Activated T-cell treated with anti-CD3 and anti-CD28 coated beads, Interleukin-2, amount 50 U/mL, for 4 hours (primary cell): ENCODE measurements around the gene CFAP58. TPM values are rescaled to one million over a fixed set of nuclear protein-coding genes. Genes with fewer than 3 reads are reported as not detected.
A peak's percentile ranks its signal among the peaks of the same experiment; 100 is the strongest.

Source experiments
- ATAC-seq, 2 donors: fragments of 200-7000 bp; cut with Tn5 transposase; one replicate each; pipeline ENCODE4 v1.10.0; 2021
- DNase-seq: peaks from one replicate; pipeline ENCODE4 v3.0.0-alpha.2; 2020
- H3K27me3 Mint-ChIP-seq: one replicate; pipeline ENCODE4 v1.8.0; 2021; ENCODE audit warnings: low read depth, mixed read lengths
- H3K36me3 Mint-ChIP-seq: one replicate; pipeline ENCODE4 v1.8.0; 2022; ENCODE audit warnings: mixed read lengths; ENCODE audit not compliant: insufficient read depth
- H3K4me1 Mint-ChIP-seq: one replicate; pipeline ENCODE4 v1.8.0; 2021; ENCODE audit warnings: low read depth, mixed read lengths
- H3K4me3 Mint-ChIP-seq: one replicate; pipeline ENCODE4 v1.8.0; 2021; ENCODE audit warnings: mild to moderate bottlenecking, moderate library complexity, mixed read lengths
- H3K9me3 Mint-ChIP-seq: one replicate; pipeline ENCODE4 v1.8.0; 2021; ENCODE audit warnings: mixed read lengths
- total RNA-seq, 3 donors: library from RNA; stranded (reverse); gene quantifications; one replicate each; pipeline ENCODE4 v1.2.1, GENCODE V29; 2021

The CFAP58 gene
- total RNA-seq, 3 donors from 2014 or later, result not detected

DNA sequence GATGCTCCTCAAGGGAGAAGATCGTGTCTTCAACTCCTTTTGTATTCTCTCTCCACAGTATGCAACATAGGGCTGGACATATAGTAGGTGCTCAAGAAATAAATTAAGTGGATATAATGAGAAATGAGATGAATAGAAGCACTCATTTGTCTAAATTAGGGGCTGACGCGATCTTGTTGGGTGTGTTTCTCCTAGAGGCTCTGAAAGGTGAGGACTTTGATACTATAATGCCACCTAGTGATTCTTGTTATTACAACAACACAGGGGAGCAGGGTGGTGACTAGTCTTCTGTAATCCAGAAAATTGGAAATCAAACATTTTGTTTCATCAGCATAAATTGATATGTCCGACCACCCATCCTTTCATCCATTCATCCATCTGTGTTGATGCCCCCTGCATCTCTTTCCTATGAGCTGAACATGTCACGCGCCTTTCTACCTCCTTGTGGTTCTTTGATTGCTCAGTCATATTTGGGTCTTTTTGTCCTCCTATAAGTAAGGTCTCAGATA is 3.5 kb upstream of the CFAP58 start:
- H3K9me3 Mint-ChIP-seq, result peaks cover 4% of the 10 kb centered on the region
- H3K36me3 Mint-ChIP-seq, result no peaks in the 10 kb centered on the region
- ATAC-seq, result peak; percentile 56 to 70
- DNase-seq, result no peak
- no peak overlapping the region for H3K4me3 Mint-ChIP-seq
- H3K27me3 Mint-ChIP-seq, result no peaks in the 10 kb centered on the region
- peaks cover 11% of the 10 kb centered on the region for H3K4me1 Mint-ChIP-seq

DNA sequence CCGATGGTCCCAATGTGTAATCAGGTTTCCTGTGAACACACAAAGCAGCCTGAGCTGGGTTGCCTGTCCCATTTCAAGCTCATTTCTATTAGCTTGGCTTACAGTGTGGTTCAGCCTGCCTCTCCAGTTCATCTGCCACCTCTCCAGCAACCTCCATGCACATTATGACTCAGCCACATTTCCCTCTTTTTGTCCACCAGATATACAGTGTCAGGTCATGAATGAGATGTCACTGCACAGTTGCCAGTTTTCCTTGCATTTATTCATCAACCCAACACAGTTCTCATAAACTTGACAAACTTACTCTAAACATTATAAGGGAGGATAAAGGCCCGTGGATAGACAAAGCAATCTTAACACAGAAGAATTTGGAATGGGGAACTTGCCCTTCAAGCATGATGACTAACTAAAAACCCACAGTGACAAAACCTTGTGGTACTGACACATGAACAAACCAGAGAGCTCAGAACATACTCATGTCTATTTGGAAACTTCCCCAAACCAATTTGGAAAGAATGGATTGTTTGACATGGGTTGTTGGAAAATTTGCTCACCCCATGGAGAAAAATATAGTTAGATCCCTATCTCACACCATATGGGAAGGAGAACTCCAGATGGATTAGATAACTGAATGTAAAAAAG is 2.5 kb upstream of the CFAP58 start:
- peaks cover 4% of the 10 kb centered on the region for H3K4me1 Mint-ChIP-seq

DNA sequence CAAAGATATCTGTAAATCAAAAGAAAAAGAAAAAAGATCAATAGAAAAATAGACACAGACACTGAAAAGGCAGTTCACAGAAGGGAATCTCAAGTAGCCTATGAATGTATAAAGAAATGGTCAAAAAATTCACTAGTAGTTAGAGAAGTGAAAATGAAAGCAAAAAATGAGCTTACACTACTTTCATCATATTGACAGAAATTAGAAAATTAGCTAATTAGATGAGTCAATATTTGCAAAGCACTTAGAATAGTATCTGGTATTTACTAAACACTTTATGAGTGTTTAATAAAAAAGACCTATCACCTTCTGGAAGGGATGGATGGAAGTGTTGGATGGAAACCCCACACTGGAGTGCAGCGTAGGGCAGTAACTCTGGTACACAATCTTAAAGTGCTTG is 1.7 kb upstream of the CFAP58 start:
- Mint-ChIP-seq H3K4me3 (peak overlapping the region; percentile 41), H3K9me3 (no peaks in the 10 kb centered on the region), H3K4me1 (peaks cover under 1% of the 10 kb centered on the region), H3K27me3 (no peaks in the 10 kb centered on the region), H3K36me3 (no peaks in the 10 kb centered on the region)
- no peak for ATAC-seq
- no peak for DNase-seq

More for the DNA sequence above, 2.5 kb upstream of the CFAP58 start:
- H3K4me3 Mint-ChIP-seq, result peak overlapping the region; percentile 64
- ATAC-seq (peak; percentile 47 to 64), DNase-seq (no peak)
- no peaks in the 10 kb centered on the region for H3K27me3 Mint-ChIP-seq
- H3K36me3 Mint-ChIP-seq, result no peaks in the 10 kb centered on the region
- no peaks in the 10 kb centered on the region for H3K9me3 Mint-ChIP-seq

DNA sequence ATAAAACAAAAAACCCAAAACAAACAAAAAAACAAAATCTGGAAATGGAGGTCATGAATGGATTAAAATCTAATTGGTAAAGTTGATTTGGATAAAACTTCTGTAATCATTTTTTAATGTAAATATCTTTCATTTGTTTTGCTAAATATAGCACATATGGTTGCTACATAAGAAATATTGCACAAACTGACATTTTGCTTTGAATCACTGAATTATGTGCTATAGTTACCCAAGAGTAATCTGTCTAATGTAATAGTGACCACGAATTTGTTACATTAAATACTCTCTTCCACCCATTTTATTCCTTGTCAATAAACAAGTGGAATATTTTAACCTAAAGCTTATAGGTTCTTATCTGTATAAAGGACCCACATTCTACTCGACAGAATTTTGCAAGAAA is 6.2 kb downstream of the CFAP58 start:
- DNase-seq (no peak), ATAC-seq (no peak)
- Mint-ChIP-seq H3K9me3 (no peaks in the 10 kb centered on the region), H3K4me1 (no peaks in the 10 kb centered on the region), H3K36me3 (no peaks in the 10 kb centered on the region), H3K4me3 (no peak overlapping the region), H3K27me3 (peaks cover 5% of the 10 kb centered on the region)

DNA sequence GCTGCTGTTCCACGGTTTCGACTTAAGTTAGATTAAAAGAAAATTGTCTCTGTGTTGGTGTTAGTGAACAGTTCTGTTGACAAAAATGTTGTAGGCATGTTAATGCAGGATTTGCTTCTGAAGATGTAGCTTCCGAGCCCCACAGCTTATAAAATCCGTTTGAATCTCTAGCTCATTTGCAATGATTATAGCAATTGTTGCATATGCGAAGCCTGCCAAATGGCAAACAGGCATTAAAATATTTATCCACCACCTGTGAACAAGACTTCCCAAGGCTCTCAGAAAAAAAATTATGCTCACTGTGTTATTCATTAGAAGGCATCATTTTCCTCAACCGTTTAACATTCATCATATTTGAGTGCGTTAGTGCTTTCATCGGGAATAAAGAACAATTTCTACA is 14.3 kb downstream of the CFAP58 start:
- peaks cover 29% of the 10 kb centered on the region for H3K27me3 Mint-ChIP-seq

DNA sequence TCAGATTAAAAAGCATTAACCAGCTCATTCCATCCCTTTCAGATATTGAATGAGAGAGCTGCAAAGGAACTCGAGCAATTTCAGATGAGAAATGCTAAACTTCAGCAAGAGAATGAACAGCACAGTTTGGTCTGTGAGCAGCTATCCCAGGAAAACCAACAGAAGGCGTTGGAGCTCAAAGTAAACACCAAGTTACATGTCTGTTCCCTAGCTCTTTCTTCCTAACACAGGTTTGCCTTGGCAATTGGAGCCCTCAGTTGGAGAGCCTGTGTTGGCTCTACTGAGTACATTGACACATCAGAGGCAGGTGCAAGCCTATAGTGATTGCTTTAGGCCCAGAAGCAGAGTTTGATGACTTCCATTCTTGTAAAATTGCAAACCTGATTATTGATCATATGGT is 14.7 kb downstream of the CFAP58 start:
- H3K27me3 Mint-ChIP-seq, result peaks cover 30% of the 10 kb centered on the region
- no peak overlapping the region for H3K4me3 Mint-ChIP-seq
- no peaks in the 10 kb centered on the region for H3K9me3 Mint-ChIP-seq
- DNase-seq (no peak), ATAC-seq (no peak)
- H3K36me3 Mint-ChIP-seq, result no peaks in the 10 kb centered on the region
- no peaks in the 10 kb centered on the region for H3K4me1 Mint-ChIP-seq

More for the DNA sequence above, 14.3 kb downstream of the CFAP58 start:
- H3K9me3 Mint-ChIP-seq, result no peaks in the 10 kb centered on the region
- no peak overlapping the region for H3K4me3 Mint-ChIP-seq
- H3K4me1 Mint-ChIP-seq, result no peaks in the 10 kb centered on the region
- no peak for DNase-seq
- ATAC-seq, result no peak
- no peaks in the 10 kb centered on the region for H3K36me3 Mint-ChIP-seq

DNA sequence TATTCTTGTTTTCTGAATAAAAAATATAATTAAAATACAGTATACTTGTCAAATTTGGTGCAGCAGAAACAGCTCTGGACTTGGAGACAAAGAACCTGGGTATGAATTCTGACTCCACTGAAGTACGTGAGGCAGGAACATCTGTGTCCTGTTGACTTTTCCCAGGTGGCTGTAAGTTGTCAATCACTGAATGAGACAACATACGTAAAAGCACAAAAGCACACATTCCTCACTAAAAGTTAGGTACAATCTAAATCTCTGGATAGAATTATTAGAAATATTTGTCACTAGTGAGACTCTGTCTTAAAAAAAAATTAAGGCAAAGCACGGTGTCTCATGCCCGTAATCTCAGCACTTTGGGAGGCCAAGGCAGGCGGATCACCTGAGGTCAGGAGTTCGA is 18.1 kb downstream of the CFAP58 start:
- Mint-ChIP-seq H3K9me3 (no peaks in the 10 kb centered on the region), H3K27me3 (peaks cover 29% of the 10 kb centered on the region), H3K4me1 (no peaks in the 10 kb centered on the region), H3K36me3 (no peaks in the 10 kb centered on the region), H3K4me3 (no peak overlapping the region)
- ATAC-seq, result no peak
- no peak for DNase-seq

DNA sequence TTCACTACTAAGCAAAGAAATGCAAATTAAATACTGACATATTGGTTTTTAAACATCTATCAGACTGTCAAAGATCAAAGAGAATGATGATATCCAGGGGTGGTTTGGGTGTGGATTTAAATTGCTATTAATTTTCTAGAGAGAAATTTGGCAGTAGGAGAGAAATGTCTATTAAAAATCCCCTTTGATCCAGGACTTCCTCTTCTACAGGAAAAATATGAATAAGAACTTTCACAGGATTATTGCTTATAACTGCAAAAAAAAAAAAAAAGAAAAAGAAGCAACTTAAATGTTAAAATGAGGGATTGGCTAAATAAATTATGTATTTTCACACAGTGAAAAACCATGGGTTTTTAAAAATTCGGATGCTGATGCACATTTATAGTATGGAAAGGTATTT is 21.0 kb downstream of the CFAP58 start:
- ATAC-seq, result no peak
- H3K4me1 Mint-ChIP-seq, result no peaks in the 10 kb centered on the region
- H3K36me3 Mint-ChIP-seq, result no peaks in the 10 kb centered on the region
- H3K4me3 Mint-ChIP-seq, result no peak overlapping the region
- H3K9me3 Mint-ChIP-seq, result no peaks in the 10 kb centered on the region
- DNase-seq, result no peak
- peaks cover 23% of the 10 kb centered on the region for H3K27me3 Mint-ChIP-seq

DNA sequence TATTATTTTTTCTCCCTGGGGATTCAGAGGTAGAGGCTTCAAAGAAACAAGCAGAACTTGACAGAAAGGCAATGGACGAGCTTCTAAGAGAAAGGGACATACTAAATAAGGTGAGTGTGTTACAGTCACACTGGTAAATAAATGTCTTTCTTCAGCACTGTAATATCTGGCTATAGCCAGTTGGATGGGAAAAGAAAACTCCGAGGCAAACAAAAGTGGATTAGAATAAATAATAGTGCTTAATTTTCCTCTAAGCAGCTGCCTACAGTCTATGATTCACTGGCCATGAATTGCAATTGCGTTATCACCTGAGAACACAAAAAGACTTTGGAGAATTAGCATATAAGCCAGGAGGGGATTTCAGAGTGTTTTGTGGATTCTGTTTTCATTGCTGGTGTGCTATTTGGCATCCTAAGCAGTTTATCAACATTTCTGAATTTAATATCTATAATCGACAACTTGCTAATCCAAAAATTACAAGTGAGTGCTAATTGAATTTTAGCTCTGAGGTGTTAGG is 23.2 kb downstream of the CFAP58 start:
- Mint-ChIP-seq H3K4me3 (no peak overlapping the region), H3K9me3 (no peaks in the 10 kb centered on the region), H3K36me3 (no peaks in the 10 kb centered on the region), H3K27me3 (peaks cover 16% of the 10 kb centered on the region), H3K4me1 (no peaks in the 10 kb centered on the region)
- ATAC-seq (no peak), DNase-seq (no peak)

DNA sequence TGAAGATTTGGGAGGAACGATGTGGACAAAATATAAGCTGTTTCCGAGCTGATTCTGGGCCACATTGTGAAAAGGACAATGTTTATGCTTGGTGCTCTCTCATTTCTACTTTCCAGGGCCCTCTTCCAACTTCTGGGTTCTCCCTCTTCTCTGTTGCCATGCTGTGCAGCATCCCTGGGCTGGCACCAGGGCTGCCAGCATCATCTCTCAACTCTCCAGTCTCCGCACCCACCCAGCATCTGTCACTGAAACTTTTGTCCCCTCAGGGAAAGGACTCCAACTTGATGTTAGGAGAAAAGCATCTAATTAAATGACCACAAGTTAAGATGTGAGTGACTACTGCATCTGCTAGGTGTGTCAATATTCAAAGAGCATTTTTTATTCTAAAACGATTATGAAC is 26.7 kb downstream of the CFAP58 start:
- Mint-ChIP-seq H3K27me3 (peaks cover 13% of the 10 kb centered on the region), H3K4me1 (no peaks in the 10 kb centered on the region), H3K36me3 (no peaks in the 10 kb centered on the region), H3K4me3 (no peak overlapping the region), H3K9me3 (no peaks in the 10 kb centered on the region)
- DNase-seq (no peak), ATAC-seq (no peak)

DNA sequence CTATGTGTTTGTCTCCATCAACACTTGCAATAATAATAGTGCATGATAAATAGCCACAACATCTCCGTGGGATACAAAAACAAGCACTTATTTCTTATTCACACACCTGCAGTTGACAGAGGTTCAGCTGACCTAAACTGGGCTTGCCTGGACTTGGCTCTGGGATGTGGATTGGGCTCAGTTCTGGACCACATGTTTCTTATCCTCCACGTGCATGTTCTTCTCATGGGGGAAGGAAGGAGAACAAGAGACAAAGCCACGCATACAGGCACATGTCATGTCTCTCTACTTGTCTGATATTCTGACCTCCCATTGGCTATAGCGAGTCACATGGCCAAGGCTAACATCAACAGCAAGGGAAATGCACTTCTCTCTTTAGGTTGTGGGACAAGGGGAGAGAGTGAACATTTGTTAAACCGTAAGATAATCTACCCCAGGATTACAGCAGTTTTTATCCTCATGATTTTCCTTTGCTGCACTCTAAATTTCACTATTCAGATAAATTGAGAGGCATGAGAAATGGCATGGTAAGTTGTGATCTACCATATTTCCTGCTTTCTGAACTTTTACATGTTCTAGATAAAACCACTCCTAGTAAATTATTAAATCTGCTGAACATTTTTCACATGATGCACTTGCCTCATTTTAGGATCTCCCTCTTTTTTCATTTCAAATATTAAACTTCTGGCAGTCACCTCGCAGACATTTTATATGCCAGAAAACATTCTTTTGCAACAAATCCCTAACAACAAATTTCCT is 33.7 kb downstream of the CFAP58 start:
- H3K9me3 Mint-ChIP-seq, result no peaks in the 10 kb centered on the region
- no peak overlapping the region for H3K4me3 Mint-ChIP-seq
- no peak for DNase-seq
- H3K27me3 Mint-ChIP-seq, result peaks cover 11% of the 10 kb centered on the region
- no peak for ATAC-seq
- H3K36me3 Mint-ChIP-seq, result no peaks in the 10 kb centered on the region
- H3K4me1 Mint-ChIP-seq, result peaks cover 13% of the 10 kb centered on the region

DNA sequence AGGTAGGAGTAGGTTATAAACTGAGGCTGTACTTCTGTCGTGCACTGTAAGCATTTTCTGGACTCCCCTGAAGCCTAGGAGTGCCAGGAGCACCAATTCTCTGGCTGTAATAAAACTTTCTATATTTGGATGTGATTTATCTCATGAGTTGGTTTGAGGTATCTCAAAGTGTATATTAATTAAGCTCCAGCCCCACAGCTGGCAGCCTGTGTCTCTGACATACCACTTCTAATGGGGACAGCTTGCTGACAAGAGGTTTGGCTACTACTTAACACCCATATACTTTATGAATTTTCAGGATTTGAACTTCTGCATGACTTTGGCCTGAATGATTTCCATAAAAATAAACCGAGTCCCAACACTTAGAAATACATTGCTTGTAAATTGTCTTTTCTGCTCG is 35.2 kb downstream of the CFAP58 start:
- ATAC-seq, result no peak
- H3K9me3 Mint-ChIP-seq, result no peaks in the 10 kb centered on the region
- no peaks in the 10 kb centered on the region for H3K36me3 Mint-ChIP-seq
- H3K4me3 Mint-ChIP-seq, result no peak overlapping the region
- no peak for DNase-seq
- peaks cover 16% of the 10 kb centered on the region for H3K27me3 Mint-ChIP-seq
- peaks cover 13% of the 10 kb centered on the region for H3K4me1 Mint-ChIP-seq

DNA sequence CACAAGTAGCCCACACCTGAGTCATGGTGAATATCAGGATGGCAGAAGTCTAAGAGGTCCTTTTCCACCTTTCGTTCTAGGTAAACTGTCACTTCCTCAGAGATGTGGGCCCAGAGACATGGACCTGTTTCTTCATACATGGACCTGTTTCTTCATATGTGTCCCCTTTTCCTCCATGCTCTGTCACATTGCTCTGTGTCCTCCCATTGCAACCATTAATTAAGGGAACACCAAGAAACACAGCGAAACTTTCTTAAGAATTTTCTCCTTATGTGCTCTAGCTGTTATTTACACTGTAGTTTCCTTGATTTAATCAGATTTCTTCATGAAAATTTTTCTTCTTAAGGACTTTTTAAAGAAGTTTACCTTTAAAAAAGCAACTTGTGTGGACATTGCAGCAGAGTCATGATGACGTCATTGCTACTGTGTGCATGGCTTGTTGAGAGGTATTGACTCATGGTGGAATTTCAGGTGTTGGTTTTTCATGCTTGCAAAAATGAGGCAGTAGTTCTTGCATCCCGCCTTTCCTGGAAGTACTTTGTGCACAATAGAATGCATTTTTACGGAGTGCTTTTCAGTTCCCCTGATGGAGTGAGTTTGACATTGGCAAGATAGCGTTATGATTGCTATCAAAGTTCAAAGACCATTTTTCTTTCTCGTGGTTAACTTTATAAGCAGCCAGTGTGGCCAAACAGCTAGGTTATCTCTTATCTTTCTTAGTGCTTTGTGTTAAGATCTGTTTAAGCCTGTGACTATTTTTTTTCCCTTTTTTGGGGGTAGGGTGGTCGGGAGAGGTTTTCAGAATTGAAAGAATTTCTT is 37.7 kb downstream of the CFAP58 start:
- H3K4me1 Mint-ChIP-seq, result peaks cover 13% of the 10 kb centered on the region
- no peaks in the 10 kb centered on the region for H3K9me3 Mint-ChIP-seq
- H3K36me3 Mint-ChIP-seq, result no peaks in the 10 kb centered on the region
- ATAC-seq (no peak), DNase-seq (no peak)
- no peak overlapping the region for H3K4me3 Mint-ChIP-seq
- H3K27me3 Mint-ChIP-seq, result peaks cover 10% of the 10 kb centered on the region

DNA sequence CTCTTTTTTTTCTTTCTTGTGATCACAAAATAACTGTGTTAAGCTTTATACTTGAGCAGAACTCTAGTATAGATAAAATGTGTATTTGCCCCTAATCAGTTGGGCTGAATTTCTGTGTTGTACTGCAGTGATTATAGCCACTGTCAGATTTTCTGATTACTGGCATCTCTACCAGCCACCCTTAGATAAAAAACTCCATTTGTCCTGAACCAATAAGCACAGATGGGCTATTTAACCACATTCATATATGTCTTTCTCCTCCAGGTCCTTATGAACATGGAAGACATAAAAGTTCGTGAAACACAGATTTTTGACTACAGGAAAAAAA is 38.3 kb downstream of the CFAP58 start:
- Mint-ChIP-seq H3K9me3 (no peaks in the 10 kb centered on the region), H3K4me3 (no peak overlapping the region), H3K4me1 (peaks cover 13% of the 10 kb centered on the region), H3K27me3 (peaks cover 10% of the 10 kb centered on the region), H3K36me3 (no peaks in the 10 kb centered on the region)
- DNase-seq, result no peak
- ATAC-seq, result no peak
